Panc1 (cell line): ENCODE data around the gene TMEM52. TPM values are rescaled to one million over a fixed set of nuclear protein-coding genes. Genes with fewer than 3 reads are reported as not detected.

Experiments
- ATAC-seq: fragments of 200-7000 bp; cut with Tn5 transposase; 2 replicates; pipeline ENCODE4 v1.9.1; 2020; ENCODE audit warnings: mild to moderate bottlenecking, moderate library complexity
- BruUV-seq: library from RNA; stranded (reverse); fragments of 400-500 nt; replicated peaks from 2 replicates; lab custom pipeline; 2021; lab: Mats Ljungman, UMichigan
- CTCF ChIA-PET: fragments of 300-600 bp; sonication (Branson Sonifier 250); formaldehyde crosslinking; loops from one replicate; lab custom pipeline; 2022; ENCODE audit warnings: antibody characterized with exemption; lab: Charles Lee
- POLR2A ChIA-PET: fragments of 300-600 bp; sonication (Branson Sonifier 250); formaldehyde crosslinking; loops from one replicate; lab custom pipeline; 2022; ENCODE audit warnings: antibody characterized with exemption; lab: Charles Lee
- DNase-seq: peaks from one replicate; pipeline ENCODE4 v3.0.0-alpha.2; 2010; ENCODE audit warnings: low read depth, low spot score
- H3K27ac ChIP-seq: 2 replicates; pipeline ENCODE4 v1.5.1; 2011; ENCODE audit warnings: mild to moderate bottlenecking, low read length, inconsistent platforms
- H3K27me3 ChIP-seq: fragments of 200-500 bp; sonication (Bioruptor generic); 2 replicates; pipeline ENCODE4 v1.6.0; 2014; ENCODE audit warnings: low read length, inconsistent platforms; ENCODE audit not compliant: control insufficient read depth, insufficient read depth
- H3K36me3 ChIP-seq: fragments of 200-500 bp; sonication (Bioruptor generic); 2 replicates; pipeline ENCODE4 v1.5.1; 2014; ENCODE audit warnings: inconsistent platforms, mild to moderate bottlenecking, low read length, moderate library complexity; ENCODE audit not compliant: control insufficient read depth, insufficient read depth
- H3K4me1 ChIP-seq: 2 replicates; pipeline ENCODE4 v1.5.1; 2011; ENCODE audit warnings: inconsistent platforms, mild to moderate bottlenecking, low read length, moderate library complexity; ENCODE audit not compliant: control insufficient read depth, insufficient read depth
- H3K4me3 ChIP-seq, 2 experiments: 2 replicates each; pipeline ENCODE4 v1.5.1; 2011 to 2012; ENCODE audit warnings: low read depth in 2 of 2, low read length in 2 of 2, mild to moderate bottlenecking in 2 of 2, inconsistent platforms in 1 of 2, moderate library complexity in 1 of 2
- H3K9me3 ChIP-seq: fragments of 200-500 bp; sonication (Bioruptor generic); 2 replicates; pipeline ENCODE4 v1.5.1; 2014; ENCODE audit warnings: low read depth, mild to moderate bottlenecking, inconsistent platforms, low read length, moderate library complexity; ENCODE audit not compliant: control insufficient read depth, insufficient read depth
- POLR2AphosphoS5 ChIP-seq: IDR thresholded peaks from 2 replicates; pipeline ENCODE4 v1.6.1; 2012; ENCODE audit warnings: mild to moderate bottlenecking, low read depth, low read length, moderate library complexity
- SIN3A ChIP-seq: IDR thresholded peaks from 2 replicates; pipeline ENCODE4 v1.6.1; 2012; ENCODE audit warnings: low read depth, mild to moderate bottlenecking, low read length, moderate library complexity, borderline replicate concordance; ENCODE audit not compliant: insufficient read depth
- TCF7L2 ChIP-seq: IDR thresholded peaks from 2 replicates; pipeline ENCODE4 v1.6.1; 2011; ENCODE audit warnings: mild to moderate bottlenecking, low read depth, low read length, inconsistent platforms
- in situ Hi-C: cut with HindIII; loops from 2 replicates; pipeline ENCODE4 v1.10.0; 2016; ENCODE audit warnings: low sequenced_read_pairs, low pct_unique_long_range_greater_than_20kb
- intact Hi-C: fragments of 100-400 bp; cut with micrococcal nuclease; formaldehyde crosslinking; loops from one replicate; pipeline ENCODE4 v1.10.0; 2022; ENCODE audit not compliant: unreplicated experiment
- total RNA-seq: library from RNA; stranded (reverse); gene quantifications from one replicate; pipeline ENCODE4 v1.2.1, GENCODE V29; 2021; ENCODE audit not compliant: unreplicated experiment
- TF ChIP-seq, protein P1 (sequence below), 2 experiments: IDR thresholded peaks; 2 replicates each; pipeline ENCODE4 v1.6.1; 2011 to 2012; ENCODE audit warnings: low read depth in 2 of 2, control low read depth in 1 of 2, low read length in 1 of 2, mild to moderate bottlenecking in 1 of 2, moderate library complexity in 1 of 2; ENCODE audit not compliant: insufficient read depth in 1 of 2
- TF ChIP-seq, protein P2 (sequence below): fragments of 450-650 bp; IDR thresholded peaks from 2 replicates; pipeline ENCODE4 v1.5.1; 2017; ENCODE audit warnings: mild to moderate bottlenecking

TMEM52 gene
- total RNA-seq, 1 experiment from 2014 or later, result 2.5 TPM

DNA sequence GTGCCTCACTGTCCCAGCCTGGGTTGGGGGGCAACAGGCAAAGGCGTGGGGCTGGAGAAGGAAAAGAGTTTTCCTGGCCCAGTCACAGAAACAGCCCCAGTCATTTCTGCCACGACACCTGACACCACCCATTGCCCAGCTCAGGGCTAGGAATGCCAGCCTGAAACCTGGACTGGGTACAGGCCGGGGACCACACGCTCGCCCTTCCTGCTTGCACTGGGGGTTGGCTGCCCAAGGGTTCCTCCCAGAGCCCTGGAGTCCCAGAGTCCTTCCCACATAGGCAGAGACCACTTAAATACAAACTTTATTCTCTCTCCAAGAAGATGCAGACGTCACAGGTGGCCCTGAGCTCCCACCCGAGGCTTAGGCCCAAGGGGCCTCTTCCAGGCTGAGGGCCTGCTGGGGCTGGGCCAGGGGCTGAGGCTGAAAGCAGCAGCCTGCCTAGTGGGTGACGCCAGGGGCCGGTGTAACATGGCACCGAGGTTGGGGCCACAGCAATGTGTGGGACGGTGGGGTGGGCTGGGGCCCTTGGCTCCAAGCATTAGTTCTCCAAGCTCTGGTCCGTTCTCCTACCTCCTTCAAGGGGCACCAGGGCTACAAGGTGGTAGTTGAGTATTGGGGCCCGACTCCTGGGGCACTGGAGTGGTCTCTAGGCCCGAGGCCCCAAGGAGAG is 1.6 kb downstream of the TMEM52 start:
- no peak for TF ChIP-seq SIN3A
- TF ChIP-seq, protein P1, sequence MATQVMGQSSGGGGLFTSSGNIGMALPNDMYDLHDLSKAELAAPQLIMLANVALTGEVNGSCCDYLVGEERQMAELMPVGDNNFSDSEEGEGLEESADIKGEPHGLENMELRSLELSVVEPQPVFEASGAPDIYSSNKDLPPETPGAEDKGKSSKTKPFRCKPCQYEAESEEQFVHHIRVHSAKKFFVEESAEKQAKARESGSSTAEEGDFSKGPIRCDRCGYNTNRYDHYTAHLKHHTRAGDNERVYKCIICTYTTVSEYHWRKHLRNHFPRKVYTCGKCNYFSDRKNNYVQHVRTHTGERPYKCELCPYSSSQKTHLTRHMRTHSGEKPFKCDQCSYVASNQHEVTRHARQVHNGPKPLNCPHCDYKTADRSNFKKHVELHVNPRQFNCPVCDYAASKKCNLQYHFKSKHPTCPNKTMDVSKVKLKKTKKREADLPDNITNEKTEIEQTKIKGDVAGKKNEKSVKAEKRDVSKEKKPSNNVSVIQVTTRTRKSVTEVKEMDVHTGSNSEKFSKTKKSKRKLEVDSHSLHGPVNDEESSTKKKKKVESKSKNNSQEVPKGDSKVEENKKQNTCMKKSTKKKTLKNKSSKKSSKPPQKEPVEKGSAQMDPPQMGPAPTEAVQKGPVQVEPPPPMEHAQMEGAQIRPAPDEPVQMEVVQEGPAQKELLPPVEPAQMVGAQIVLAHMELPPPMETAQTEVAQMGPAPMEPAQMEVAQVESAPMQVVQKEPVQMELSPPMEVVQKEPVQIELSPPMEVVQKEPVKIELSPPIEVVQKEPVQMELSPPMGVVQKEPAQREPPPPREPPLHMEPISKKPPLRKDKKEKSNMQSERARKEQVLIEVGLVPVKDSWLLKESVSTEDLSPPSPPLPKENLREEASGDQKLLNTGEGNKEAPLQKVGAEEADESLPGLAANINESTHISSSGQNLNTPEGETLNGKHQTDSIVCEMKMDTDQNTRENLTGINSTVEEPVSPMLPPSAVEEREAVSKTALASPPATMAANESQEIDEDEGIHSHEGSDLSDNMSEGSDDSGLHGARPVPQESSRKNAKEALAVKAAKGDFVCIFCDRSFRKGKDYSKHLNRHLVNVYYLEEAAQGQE (IDR thresholded peaks at IDR 0.05; ENCODE audit: insufficient read depth in 1 of 2, low read depth in 2 of 2, low read length in 1 of 2), result no peak
- no peak for TF ChIP-seq POLR2AphosphoS5
- TF ChIP-seq, protein P2, sequence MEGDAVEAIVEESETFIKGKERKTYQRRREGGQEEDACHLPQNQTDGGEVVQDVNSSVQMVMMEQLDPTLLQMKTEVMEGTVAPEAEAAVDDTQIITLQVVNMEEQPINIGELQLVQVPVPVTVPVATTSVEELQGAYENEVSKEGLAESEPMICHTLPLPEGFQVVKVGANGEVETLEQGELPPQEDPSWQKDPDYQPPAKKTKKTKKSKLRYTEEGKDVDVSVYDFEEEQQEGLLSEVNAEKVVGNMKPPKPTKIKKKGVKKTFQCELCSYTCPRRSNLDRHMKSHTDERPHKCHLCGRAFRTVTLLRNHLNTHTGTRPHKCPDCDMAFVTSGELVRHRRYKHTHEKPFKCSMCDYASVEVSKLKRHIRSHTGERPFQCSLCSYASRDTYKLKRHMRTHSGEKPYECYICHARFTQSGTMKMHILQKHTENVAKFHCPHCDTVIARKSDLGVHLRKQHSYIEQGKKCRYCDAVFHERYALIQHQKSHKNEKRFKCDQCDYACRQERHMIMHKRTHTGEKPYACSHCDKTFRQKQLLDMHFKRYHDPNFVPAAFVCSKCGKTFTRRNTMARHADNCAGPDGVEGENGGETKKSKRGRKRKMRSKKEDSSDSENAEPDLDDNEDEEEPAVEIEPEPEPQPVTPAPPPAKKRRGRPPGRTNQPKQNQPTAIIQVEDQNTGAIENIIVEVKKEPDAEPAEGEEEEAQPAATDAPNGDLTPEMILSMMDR, result no peak
- TF ChIP-seq TCF7L2, result no peak
- POLR2A ChIA-PET, result no interaction called here

DNA sequence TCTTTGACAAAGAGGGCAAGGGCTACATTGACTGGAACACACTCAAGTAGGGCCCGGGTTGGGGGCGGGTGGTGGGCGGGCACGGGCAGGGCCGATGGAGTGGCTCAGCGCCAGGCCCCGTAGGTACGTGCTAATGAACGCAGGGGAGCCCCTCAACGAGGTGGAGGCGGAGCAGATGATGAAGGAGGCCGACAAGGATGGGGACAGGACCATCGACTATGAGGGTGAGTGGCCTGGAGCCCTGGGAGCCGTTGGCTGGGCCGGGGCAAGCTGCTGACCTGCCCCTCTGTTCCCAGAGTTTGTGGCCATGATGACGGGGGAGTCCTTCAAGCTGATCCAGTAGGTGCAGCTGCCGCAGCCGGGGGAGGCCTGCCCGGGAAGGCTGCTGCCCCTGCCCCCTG is 2.2 kb downstream of the TMEM52 start:
- Histone ChIP-seq H3K27ac (no peak overlapping the region), H3K36me3 (no peaks in the 10 kb centered on the region), H3K27me3 (no peaks in the 10 kb centered on the region), H3K4me3 (no peak overlapping the region), H3K4me1 (no peaks in the 10 kb centered on the region), H3K9me3 (no peaks in the 10 kb centered on the region)
- ChIA-PET POLR2A (no interaction called here), CTCF (no interaction called here)
- in situ Hi-C loops, result no loop called here
- intact Hi-C loops, result no loop called here
- TF ChIP-seq SIN3A (no peak), POLR2AphosphoS5 (no peak), TCF7L2 (no peak)
- TF ChIP-seq, protein P1 (IDR thresholded peaks at IDR 0.05; ENCODE audit: insufficient read depth in 1 of 2, low read depth in 2 of 2, low read length in 1 of 2), result no peak
- TF ChIP-seq, protein P2, result no peak
- no TSS peak for BruUV-seq
- DNase-seq (no peak), ATAC-seq (no peak)

More for the DNA sequence above, 1.6 kb downstream of the TMEM52 start:
- in situ Hi-C loops (no loop called here), intact Hi-C loops (no loop called here)
- no peak for DNase-seq
- no TSS peak for BruUV-seq
- H3K4me3 ChIP-seq, result no peak overlapping the region
- H3K9me3 ChIP-seq, result no peaks in the 10 kb centered on the region
- H3K36me3 ChIP-seq, result no peaks in the 10 kb centered on the region
- ATAC-seq, result no peak
- no peaks in the 10 kb centered on the region for H3K4me1 ChIP-seq
- CTCF ChIA-PET, result no interaction called here
- no peaks in the 10 kb centered on the region for H3K27me3 ChIP-seq
- no peak overlapping the region for H3K27ac ChIP-seq
